ENCODE data around the gene B3GNT2. TPM values are rescaled to one million over a fixed set of nuclear protein-coding genes. Genes with fewer than 3 reads are reported as not detected.

The B3GNT2 gene
- total RNA-seq, 2 experiments from 2014 or later, result 28.3 to 29.1 TPM

DNA sequence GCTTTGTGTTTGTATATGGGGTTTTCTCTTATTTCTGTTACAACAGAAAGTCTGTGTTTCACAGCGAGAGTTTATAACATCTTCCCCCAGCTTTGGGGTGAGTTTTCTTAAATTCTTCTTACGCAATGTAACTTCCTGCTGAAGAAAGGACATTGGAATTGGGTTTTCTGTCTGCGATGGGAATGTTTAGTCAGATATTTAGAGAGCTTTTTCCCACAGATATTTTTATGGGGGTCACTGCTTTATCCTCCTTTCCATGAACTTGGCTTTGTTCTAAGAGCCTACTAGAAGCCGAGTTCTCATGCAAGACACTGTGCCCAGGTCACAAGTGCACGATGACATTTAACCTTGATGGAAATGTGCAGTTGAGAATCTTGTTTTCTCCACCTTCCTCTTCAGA is 22.1 kb downstream of the B3GNT2 start:
- POLR2A ChIA-PET, result interaction anchor here (2.0 kb wide), 1 partner anchor 20 kb away, joined by 9 read pairs; no protein-coding TSS in a partner anchor
- Mint-ChIP-seq H3K27me3 (no peaks in the 10 kb centered on the region), H3K36me3 (ENCODE audit: low read depth) (peaks cover 55% of the 10 kb centered on the region), H3K4me1 (peaks cover 45% of the 10 kb centered on the region), H3K27ac (no peak overlapping the region), H3K4me3 (no peak overlapping the region), H3K9me3 (peaks cover 19% of the 10 kb centered on the region)
- CTCF ChIA-PET, result no interaction called here
- no peak for DNase-seq

DNA sequence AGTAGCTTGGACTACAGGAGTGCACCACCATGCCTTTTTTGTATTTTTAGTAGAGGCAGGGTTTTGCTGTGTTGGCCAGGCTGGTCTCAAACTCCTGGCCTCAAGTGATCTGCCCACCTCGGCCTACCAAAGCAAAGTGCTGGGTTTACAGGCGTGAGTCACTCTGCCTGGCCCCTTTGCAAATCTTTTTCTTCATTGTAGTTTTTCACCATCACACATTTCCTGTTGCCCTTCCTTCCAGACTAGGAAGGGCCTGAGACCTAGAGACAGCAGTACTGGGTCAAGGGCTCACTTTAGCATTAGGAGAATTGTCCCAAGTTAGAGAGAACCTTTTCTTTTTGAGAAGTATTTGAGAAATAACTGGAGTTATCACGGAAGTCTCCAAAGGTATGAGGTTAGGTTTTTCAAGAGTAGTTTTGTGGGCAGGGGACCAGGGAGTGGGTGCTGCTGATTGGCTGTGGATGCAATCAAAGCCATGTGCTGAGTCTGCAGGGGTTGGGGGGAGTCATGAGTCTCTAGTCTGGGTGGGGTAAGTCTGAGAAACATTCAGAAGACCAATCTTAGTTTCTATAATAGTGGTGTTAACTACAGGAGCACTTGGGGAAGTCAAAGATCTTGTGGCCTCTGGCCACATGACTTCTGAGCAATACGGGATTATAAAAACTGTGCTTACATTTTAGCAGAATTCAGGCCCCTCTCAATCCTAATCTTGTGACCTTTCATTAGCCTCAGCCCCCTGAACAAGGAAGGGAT is 23.7 kb downstream of the B3GNT2 start:
- ChIA-PET CTCF (no interaction called here), POLR2A (interaction anchor here (2.0 kb wide), 1 partner anchor 22 kb away, joined by 9 read pairs; no protein-coding TSS in a partner anchor)
- no peak overlapping the region for H3K4me3 Mint-ChIP-seq
- H3K36me3 Mint-ChIP-seq (ENCODE audit: low read depth), result peaks cover 53% of the 10 kb centered on the region
- no peaks in the 10 kb centered on the region for H3K27me3 Mint-ChIP-seq
- H3K4me1 Mint-ChIP-seq, result peaks cover 47% of the 10 kb centered on the region
- DNase-seq, result no peak
- H3K27ac Mint-ChIP-seq, result no peak overlapping the region
- peaks cover 24% of the 10 kb centered on the region for H3K9me3 Mint-ChIP-seq

DNA sequence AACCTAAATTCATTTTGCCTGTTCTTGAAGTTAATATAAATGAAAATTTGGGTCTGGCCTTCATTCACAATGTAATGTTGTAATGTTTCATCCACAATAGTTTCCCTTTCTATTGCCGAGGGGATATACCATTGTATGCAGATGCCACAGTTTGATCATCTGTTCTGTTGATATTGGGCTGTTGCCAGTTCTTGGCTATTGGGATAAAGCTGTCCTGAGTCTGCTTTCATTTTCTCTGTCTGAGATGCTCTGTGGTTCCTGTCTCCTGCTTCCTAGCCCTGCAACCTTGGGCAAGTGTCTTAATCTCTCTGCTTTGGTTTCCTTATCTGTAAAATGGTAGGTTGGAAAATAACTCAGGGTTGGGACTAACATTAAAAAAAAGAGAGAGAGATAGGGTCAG is 25.2 kb downstream of the B3GNT2 start:
- no peaks in the 10 kb centered on the region for H3K27me3 Mint-ChIP-seq
- peaks cover 24% of the 10 kb centered on the region for H3K9me3 Mint-ChIP-seq
- H3K27ac Mint-ChIP-seq, result no peak overlapping the region
- ChIA-PET CTCF (no interaction called here), POLR2A (no interaction called here)
- peaks cover 47% of the 10 kb centered on the region for H3K4me1 Mint-ChIP-seq
- no peak overlapping the region for H3K4me3 Mint-ChIP-seq
- peaks cover 67% of the 10 kb centered on the region for H3K36me3 Mint-ChIP-seq (ENCODE audit: low read depth)
- DNase-seq, result no peak

DNA sequence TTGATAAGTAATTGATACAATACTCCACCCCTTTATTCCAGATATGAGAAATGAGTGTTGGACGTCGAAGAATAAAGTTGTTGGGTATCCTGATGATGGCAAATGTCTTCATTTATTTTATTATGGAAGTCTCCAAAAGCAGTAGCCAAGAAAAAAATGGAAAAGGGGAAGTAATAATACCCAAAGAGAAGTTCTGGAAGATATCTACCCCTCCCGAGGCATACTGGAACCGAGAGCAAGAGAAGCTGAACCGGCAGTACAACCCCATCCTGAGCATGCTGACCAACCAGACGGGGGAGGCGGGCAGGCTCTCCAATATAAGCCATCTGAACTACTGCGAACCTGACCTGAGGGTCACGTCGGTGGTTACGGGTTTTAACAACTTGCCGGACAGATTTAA is 26.3 kb downstream of the B3GNT2 start:
- H3K36me3 Mint-ChIP-seq (ENCODE audit: low read depth), result peaks cover 69% of the 10 kb centered on the region
- H3K27me3 Mint-ChIP-seq, result no peaks in the 10 kb centered on the region
- H3K27ac Mint-ChIP-seq, result no peak overlapping the region
- ChIA-PET POLR2A (no interaction called here), CTCF (no interaction called here)
- H3K4me3 Mint-ChIP-seq, result no peak overlapping the region
- H3K4me1 Mint-ChIP-seq, result peaks cover 47% of the 10 kb centered on the region
- H3K9me3 Mint-ChIP-seq, result peaks cover 24% of the 10 kb centered on the region
- no peak for DNase-seq

DNA sequence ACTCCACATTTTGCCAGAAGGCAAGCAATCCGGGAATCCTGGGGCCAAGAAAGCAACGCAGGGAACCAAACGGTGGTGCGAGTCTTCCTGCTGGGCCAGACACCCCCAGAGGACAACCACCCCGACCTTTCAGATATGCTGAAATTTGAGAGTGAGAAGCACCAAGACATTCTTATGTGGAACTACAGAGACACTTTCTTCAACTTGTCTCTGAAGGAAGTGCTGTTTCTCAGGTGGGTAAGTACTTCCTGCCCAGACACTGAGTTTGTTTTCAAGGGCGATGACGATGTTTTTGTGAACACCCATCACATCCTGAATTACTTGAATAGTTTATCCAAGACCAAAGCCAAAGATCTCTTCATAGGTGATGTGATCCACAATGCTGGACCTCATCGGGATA is 26.8 kb downstream of the B3GNT2 start:
- no peak for DNase-seq
- peaks cover 74% of the 10 kb centered on the region for H3K36me3 Mint-ChIP-seq (ENCODE audit: low read depth)
- H3K9me3 Mint-ChIP-seq, result peaks cover 24% of the 10 kb centered on the region
- no peak overlapping the region for H3K4me3 Mint-ChIP-seq
- ChIA-PET POLR2A (no interaction called here), CTCF (no interaction called here)
- H3K27ac Mint-ChIP-seq, result peak overlapping the region; percentile 25
- H3K27me3 Mint-ChIP-seq, result no peaks in the 10 kb centered on the region
- H3K4me1 Mint-ChIP-seq, result peaks cover 49% of the 10 kb centered on the region

DNA sequence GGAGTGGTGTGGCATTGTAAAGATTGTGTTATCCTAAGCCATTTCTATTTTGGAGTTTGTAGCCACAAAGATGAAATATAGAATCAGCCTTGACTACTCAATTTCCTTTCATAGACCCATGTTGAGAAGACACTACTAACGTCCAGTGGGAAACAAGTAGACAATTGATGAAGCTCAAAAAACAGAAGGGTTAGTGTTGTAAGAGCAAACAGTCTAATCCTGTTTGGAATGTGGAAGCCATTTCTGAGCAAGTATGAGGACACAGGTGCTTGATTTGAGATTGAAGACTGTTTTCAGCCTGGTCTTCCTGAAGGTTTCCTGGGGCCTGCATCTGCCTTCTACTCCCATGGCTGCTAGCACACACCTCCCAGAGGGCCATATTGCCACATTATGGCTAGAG is 29.1 kb downstream of the B3GNT2 start:
- Mint-ChIP-seq H3K4me3 (no peak overlapping the region), H3K27me3 (no peaks in the 10 kb centered on the region), H3K36me3 (ENCODE audit: low read depth) (peaks cover 57% of the 10 kb centered on the region), H3K9me3 (peaks cover 18% of the 10 kb centered on the region), H3K27ac (no peak overlapping the region), H3K4me1 (peaks cover 33% of the 10 kb centered on the region)
- ChIA-PET CTCF (no interaction called here), POLR2A (no interaction called here)
- DNase-seq, result no peak

DNA sequence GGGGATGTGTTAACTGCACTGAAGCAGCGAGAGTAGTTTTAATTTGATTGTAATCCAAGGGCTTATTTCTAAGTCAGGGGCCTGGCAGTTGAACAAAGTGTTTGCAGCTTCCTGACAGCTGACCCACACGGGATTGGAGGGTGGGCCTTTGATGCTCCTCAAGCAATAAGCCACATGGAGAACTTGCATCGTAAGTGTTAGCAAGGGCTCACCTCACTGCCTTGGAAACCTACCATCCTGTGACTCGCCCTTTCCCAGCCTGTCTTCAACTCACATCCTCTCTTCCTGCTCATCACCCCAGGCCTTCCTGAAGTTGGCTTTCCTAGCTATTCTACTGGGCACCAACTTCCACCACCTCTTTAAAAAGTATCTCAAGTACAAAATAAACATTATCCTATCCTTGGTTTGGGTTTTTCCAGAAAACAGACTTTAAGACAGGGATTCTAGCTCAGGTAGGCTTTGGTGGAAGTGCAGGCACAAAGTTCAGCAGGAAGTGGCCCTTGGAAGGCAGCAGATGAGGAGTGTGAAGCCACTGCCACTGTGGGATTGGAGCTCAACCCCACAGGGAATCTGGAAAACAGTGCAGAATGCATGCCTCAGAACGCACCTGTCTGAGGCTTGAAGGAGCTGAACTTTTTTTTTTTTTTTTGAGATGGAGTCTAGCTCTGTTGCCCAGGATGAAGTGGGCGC is 31.6 kb downstream of the B3GNT2 start:
- no peak overlapping the region for H3K4me3 Mint-ChIP-seq
- POLR2A ChIA-PET, result no interaction called here
- peaks cover 12% of the 10 kb centered on the region for H3K4me1 Mint-ChIP-seq
- H3K27ac Mint-ChIP-seq, result no peak overlapping the region
- peaks cover 40% of the 10 kb centered on the region for H3K36me3 Mint-ChIP-seq (ENCODE audit: low read depth)
- no peaks in the 10 kb centered on the region for H3K27me3 Mint-ChIP-seq
- CTCF ChIA-PET, result interaction anchor here (0.7 kb wide), 1 partner anchor 80 kb away, joined by 3 read pairs; no protein-coding TSS in a partner anchor
- H3K9me3 Mint-ChIP-seq, result peaks cover 6% of the 10 kb centered on the region
- no peak for DNase-seq

DNA sequence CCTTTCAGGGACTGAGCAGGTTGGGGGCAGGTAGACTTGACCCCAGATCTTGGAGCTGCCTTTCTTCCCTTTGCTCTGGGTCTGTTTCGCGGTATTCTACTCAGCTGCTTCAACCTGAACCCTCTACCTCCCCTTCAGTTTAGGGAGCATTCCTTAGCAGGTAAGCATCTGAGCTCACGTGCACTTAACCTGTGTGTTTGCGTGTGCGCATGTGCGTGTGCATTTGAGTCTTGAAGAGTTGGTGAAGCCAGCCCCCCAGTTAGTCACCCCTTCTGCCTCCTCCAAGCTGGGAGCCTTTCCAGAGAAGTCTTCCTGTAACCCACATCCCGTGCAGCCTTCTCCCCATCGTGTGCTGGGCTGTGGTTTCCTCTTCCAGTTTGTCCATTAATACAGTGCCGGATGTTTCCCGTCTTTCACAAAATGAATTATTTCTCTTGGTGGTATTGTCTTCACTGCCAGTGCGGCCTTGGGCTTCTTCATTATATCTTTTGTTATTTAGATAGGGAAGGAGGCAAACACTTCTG is 33.2 kb downstream of the B3GNT2 start:
- POLR2A ChIA-PET, result no interaction called here

DNA sequence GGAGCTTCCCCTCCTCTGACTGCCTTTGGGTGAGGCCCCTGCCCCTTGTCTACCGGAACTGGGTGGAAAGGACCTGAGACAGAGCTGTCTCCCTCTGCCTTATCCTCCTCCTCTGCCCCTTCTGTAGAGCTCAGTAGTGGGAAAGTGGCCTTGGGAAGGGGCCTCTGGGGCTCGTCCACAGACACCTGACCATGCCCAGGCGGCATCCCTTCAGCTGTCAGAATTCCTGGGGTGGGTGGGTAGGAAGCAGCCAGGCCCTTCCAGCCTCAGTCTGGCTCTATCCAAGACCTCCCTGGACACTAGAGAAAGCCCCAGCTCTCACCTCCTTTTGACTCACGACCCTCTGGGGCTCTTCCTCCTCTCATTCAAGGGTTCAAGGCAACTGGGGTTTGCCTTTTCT is 35.6 kb downstream of the B3GNT2 start:
- ChIA-PET CTCF (no interaction called here), POLR2A (no interaction called here)
- no peak overlapping the region for H3K27ac Mint-ChIP-seq
- peaks cover 2% of the 10 kb centered on the region for H3K4me1 Mint-ChIP-seq
- H3K27me3 Mint-ChIP-seq, result no peaks in the 10 kb centered on the region
- no peak overlapping the region for H3K4me3 Mint-ChIP-seq
- no peak for DNase-seq
- peaks cover 6% of the 10 kb centered on the region for H3K36me3 Mint-ChIP-seq (ENCODE audit: low read depth)
- no peaks in the 10 kb centered on the region for H3K9me3 Mint-ChIP-seq

More for the DNA sequence above, 33.2 kb downstream of the B3GNT2 start:
- Mint-ChIP-seq H3K4me1 (peaks cover 2% of the 10 kb centered on the region), H3K36me3 (ENCODE audit: low read depth) (peaks cover 24% of the 10 kb centered on the region), H3K4me3 (no peak overlapping the region), H3K27me3 (no peaks in the 10 kb centered on the region), H3K27ac (no peak overlapping the region), H3K9me3 (no peaks in the 10 kb centered on the region)
- no peak for DNase-seq
- CTCF ChIA-PET, result interaction anchor here (0.7 kb wide), 1 partner anchor 457 kb away, joined by 4 read pairs; no protein-coding TSS in a partner anchor

DNA sequence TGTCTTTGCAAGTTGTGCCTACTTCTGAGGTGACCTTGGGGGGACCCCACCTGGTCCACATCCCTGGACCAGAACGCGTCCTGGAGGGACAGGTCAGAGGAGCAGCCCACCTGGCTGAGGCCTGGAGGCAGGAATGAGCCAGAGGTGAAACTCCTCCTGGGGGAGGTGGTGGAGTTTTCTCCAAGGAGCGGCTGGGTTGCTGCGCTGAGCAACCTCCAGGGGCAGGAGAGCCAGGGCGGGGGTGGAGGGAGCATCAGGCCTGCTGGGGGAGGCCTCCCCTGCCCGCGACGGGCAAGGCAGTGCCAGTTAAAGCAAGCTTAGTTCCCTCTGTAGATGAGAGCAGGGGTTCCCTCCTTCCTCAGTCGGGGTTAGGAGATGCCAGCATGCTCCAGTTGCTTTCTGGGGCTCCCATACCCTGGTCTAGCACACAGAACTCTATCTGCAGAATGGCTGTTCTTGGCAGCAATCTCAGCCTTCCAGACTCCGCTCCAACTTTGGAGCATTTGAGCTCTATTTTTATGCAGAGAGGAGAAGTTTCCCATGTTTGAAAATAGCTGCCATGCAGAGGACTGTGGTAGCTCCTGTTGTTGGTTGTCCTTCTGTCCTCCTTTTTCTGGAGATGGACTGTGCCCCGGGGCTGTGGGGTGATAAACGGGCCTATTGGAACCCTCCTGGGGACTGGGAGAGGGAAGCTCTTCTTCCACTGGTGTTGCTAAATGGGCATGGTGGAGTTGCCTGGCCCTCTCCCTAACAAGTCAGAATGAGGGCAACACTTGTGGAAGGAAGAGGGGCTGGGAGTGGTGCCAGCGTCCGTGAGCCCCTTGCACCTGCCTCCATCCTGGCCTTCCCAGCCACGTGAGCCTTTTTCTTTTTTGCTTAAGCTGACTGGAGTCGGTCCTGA is 39.1 kb downstream of the B3GNT2 start:
- DNase-seq, result no peak
- Mint-ChIP-seq H3K4me3 (no peak overlapping the region), H3K36me3 (ENCODE audit: low read depth) (no peaks in the 10 kb centered on the region), H3K9me3 (no peaks in the 10 kb centered on the region), H3K27ac (no peak overlapping the region), H3K27me3 (no peaks in the 10 kb centered on the region), H3K4me1 (no peaks in the 10 kb centered on the region)
- ChIA-PET POLR2A (no interaction called here), CTCF (no interaction called here)

DNA sequence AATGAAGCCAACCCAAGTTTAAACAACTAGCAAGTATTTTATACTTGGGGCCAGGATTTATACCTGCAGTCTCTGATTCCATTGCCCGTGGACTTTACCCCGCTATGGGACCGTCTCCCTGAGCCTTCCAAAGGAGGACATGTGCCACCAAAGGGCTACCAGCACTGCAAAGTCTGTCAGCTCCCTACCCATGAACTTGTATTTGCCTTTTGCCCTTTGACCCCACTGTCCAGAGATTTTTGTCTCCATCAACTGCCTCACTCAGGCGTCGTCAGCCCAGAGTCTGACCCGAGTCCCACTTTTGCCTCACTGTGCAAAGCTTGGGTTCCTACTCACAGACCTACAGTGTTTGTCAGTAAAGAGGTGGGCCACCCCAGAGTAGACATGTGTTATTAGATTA is 40.6 kb downstream of the B3GNT2 start:
- Mint-ChIP-seq H3K36me3 (ENCODE audit: low read depth) (no peaks in the 10 kb centered on the region), H3K4me1 (no peaks in the 10 kb centered on the region), H3K27ac (no peak overlapping the region), H3K4me3 (no peak overlapping the region), H3K9me3 (no peaks in the 10 kb centered on the region), H3K27me3 (no peaks in the 10 kb centered on the region)
- CTCF ChIA-PET, result no interaction called here
- DNase-seq, result no peak
- POLR2A ChIA-PET, result no interaction called here

DNA sequence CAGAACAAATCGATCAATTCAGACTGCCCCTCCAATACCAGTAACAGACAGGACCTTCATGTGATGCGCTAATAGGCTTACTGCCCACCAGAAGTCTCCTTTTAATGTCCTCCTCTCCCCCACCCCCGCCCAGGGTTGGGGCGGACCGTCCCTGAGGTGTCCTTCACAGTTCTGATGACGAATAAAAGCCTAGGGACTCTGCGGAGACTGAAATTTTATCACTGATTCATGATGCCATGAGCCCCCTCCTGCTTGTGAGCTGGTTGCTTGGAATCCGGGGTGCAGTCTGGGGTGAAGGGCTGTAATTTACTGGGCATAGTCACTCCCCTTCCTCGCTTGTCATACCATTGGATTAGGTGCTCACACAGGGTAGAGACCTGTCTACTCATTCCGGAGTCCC is 42.3 kb downstream of the B3GNT2 start:
- no peak overlapping the region for H3K27ac Mint-ChIP-seq
- no peaks in the 10 kb centered on the region for H3K36me3 Mint-ChIP-seq (ENCODE audit: low read depth)
- ChIA-PET CTCF (no interaction called here), POLR2A (no interaction called here)
- no peak overlapping the region for H3K4me3 Mint-ChIP-seq
- DNase-seq, result no peak
- no peaks in the 10 kb centered on the region for H3K9me3 Mint-ChIP-seq
- H3K4me1 Mint-ChIP-seq, result no peaks in the 10 kb centered on the region
- no peaks in the 10 kb centered on the region for H3K27me3 Mint-ChIP-seq

DNA sequence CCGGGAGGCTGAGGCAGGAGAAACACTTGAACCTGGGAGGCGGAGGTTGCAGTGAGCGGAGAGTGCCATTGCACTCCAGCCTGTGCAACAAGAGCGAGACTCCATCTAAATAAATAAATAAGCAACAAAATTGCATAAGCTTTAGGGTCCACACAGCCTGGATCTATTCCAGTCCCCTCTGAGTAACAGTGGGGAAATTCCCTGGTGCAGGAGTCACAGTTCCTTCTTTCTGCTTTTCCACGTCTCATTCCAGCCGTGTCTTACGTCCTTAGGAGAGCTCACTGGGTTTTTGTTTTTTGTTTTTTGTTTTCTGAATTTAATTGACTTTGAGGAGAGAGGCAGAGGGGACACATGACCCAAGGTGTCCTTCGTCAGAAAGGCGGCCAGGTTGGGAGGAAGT is 44.6 kb downstream of the B3GNT2 start:
- H3K27ac Mint-ChIP-seq, result no peak overlapping the region
- no peaks in the 10 kb centered on the region for H3K27me3 Mint-ChIP-seq
- DNase-seq, result no peak
- H3K4me3 Mint-ChIP-seq, result no peak overlapping the region
- no peaks in the 10 kb centered on the region for H3K4me1 Mint-ChIP-seq
- ChIA-PET CTCF (no interaction called here), POLR2A (no interaction called here)
- no peaks in the 10 kb centered on the region for H3K9me3 Mint-ChIP-seq
- no peaks in the 10 kb centered on the region for H3K36me3 Mint-ChIP-seq (ENCODE audit: low read depth)

Measured in activated CD4-positive, alpha-beta memory T cell treated with anti-CD3 and anti-CD28 coated beads, Interleukin-2, amount 10 ng/mL, durations not matched to agents 7 days and 5 days (primary cell).